Liver (tissue), 3 donors: ENCODE data around the gene VGLL3.

Experiments used
- CTCF ChIP-seq: fragments of 150-350 bp; IDR thresholded peaks from 2 replicates; pipeline ENCODE4 v1.5.1; 2017; ENCODE audit warnings: improper control_type of control experiment, low read depth, low read length; ENCODE audit not compliant: missing input control
- FOXA2 ChIP-seq: IDR thresholded peaks from 2 replicates; pipeline ENCODE4 v1.6.1; 2016; ENCODE audit warnings: antibody characterized with exemption
- RAD21 ChIP-seq, 2 donors: IDR thresholded peaks; 2 replicates each; pipeline ENCODE4 v1.6.1; 2016; ENCODE audit warnings: antibody characterized with exemption in 2 of 2, mild to moderate bottlenecking in 2 of 2
- RXRA ChIP-seq, 2 donors: IDR thresholded peaks; 2 replicates each; pipeline ENCODE4 v1.6.1; 2017 to 2018; ENCODE audit warnings: antibody characterized with exemption in 2 of 2, mild to moderate bottlenecking in 1 of 2
- SP1 ChIP-seq: IDR thresholded peaks from 2 replicates; pipeline ENCODE4 v1.6.1; 2018; ENCODE audit warnings: antibody characterized with exemption, mild to moderate bottlenecking
- TAF1 ChIP-seq: conservative IDR thresholded peaks from 2 replicates; pipeline ENCODE4 v1.6.1; 2016; ENCODE audit warnings: antibody characterized with exemption, mild to moderate bottlenecking
- YY1 ChIP-seq: IDR thresholded peaks from 2 replicates; pipeline ENCODE4 v1.6.1; 2016; ENCODE audit warnings: antibody characterized with exemption, mild to moderate bottlenecking
- ZBTB33 ChIP-seq: IDR thresholded peaks from 2 replicates; pipeline ENCODE4 v1.6.1; 2016; ENCODE audit warnings: antibody characterized with exemption
- TF ChIP-seq, protein P1 (sequence below): IDR thresholded peaks from 2 replicates; pipeline ENCODE4 v1.6.1; 2016; ENCODE audit warnings: antibody characterized with exemption, mild to moderate bottlenecking
- donor health status: healthy.
- donor health status: healthy.

DNA sequence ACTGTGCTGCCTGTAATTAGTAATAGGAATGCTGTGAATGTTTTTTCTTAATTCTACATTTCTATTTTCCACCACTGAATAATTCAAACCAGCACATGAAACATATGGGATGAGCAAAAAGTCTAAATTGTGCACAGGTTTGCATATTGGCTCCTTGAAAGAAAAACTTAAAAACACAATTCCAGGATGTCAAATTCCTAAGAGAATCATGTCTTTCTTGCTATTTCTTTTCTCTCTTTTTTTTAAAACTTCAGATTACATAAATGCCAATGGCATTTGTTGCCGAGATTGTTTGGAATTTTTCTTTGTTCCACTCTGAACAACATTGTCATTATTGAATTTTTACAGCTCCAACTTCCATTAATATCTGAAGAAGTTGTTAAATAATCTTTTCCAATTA lies 60.8 kb downstream of the VGLL3 start:
- TF ChIP-seq SP1 (no peak), CTCF (no peak), YY1 (no peak), ZBTB33 (no peak), TAF1 (no peak), FOXA2 (no peak), RAD21 (IDR thresholded peaks at IDR 0.05) (no peak), RXRA (IDR thresholded peaks at IDR 0.05) (no peak)
- TF ChIP-seq, protein P1, sequence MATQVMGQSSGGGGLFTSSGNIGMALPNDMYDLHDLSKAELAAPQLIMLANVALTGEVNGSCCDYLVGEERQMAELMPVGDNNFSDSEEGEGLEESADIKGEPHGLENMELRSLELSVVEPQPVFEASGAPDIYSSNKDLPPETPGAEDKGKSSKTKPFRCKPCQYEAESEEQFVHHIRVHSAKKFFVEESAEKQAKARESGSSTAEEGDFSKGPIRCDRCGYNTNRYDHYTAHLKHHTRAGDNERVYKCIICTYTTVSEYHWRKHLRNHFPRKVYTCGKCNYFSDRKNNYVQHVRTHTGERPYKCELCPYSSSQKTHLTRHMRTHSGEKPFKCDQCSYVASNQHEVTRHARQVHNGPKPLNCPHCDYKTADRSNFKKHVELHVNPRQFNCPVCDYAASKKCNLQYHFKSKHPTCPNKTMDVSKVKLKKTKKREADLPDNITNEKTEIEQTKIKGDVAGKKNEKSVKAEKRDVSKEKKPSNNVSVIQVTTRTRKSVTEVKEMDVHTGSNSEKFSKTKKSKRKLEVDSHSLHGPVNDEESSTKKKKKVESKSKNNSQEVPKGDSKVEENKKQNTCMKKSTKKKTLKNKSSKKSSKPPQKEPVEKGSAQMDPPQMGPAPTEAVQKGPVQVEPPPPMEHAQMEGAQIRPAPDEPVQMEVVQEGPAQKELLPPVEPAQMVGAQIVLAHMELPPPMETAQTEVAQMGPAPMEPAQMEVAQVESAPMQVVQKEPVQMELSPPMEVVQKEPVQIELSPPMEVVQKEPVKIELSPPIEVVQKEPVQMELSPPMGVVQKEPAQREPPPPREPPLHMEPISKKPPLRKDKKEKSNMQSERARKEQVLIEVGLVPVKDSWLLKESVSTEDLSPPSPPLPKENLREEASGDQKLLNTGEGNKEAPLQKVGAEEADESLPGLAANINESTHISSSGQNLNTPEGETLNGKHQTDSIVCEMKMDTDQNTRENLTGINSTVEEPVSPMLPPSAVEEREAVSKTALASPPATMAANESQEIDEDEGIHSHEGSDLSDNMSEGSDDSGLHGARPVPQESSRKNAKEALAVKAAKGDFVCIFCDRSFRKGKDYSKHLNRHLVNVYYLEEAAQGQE = no peak
